WTC11 (cell line): ENCODE measurements around the gene VANGL1. TPM values are rescaled to one million over a fixed set of nuclear protein-coding genes. Genes with fewer than 3 reads are reported as not detected.

ENCODE experiments used
- ATAC-seq: fragments of 200-7000 bp; cut with Tn5 transposase; 2 replicates; pipeline ENCODE4 v1.10.0; 2021; ENCODE audit warnings: mild to moderate bottlenecking, moderate library complexity
- CTCF ChIA-PET: fragments of 300-600 bp; sonication (Branson Sonifier 250); formaldehyde crosslinking; loops from one replicate; lab custom pipeline; 2021; ENCODE audit warnings: antibody characterized with exemption; lab: Charles Lee
- POLR2A ChIA-PET: fragments of 350-600 bp; sonication (Branson Sonifier 250); formaldehyde crosslinking; loops from one replicate; lab custom pipeline; 2021; ENCODE audit warnings: antibody characterized with exemption; lab: Charles Lee
- DNase-seq: peaks from one replicate; pipeline ENCODE4 v3.0.0; 2021; ENCODE audit warnings: low spot score
- H3K27ac Mint-ChIP-seq: 2 replicates; pipeline ENCODE4 v1.8.0; 2021; ENCODE audit warnings: mixed read lengths
- H3K27me3 Mint-ChIP-seq: 2 replicates; pipeline ENCODE4 v1.8.0; 2021; ENCODE audit warnings: low read depth, mild to moderate bottlenecking, moderate library complexity, mixed read lengths
- H3K36me3 Mint-ChIP-seq: 2 replicates; pipeline ENCODE4 v1.8.0; 2021; ENCODE audit warnings: mixed read lengths
- H3K4me1 Mint-ChIP-seq: 2 replicates; pipeline ENCODE4 v1.8.0; 2022; ENCODE audit warnings: mixed read lengths
- H3K4me3 Mint-ChIP-seq: 2 replicates; pipeline ENCODE4 v1.8.0; 2021; ENCODE audit warnings: mild to moderate bottlenecking, moderate library complexity, mixed read lengths
- H3K9me3 Mint-ChIP-seq: 2 replicates; pipeline ENCODE4 v1.8.0; 2021; ENCODE audit warnings: mixed read lengths
- CREM ChIP-seq: sonication (generic); formaldehyde crosslinking; IDR thresholded peaks from 2 replicates; pipeline ENCODE4 v1.8.1; 2022; ENCODE audit warnings: mild to moderate bottlenecking, missing genetic modification reagents, moderate library complexity
- FOXJ3 ChIP-seq: sonication (generic); formaldehyde crosslinking; IDR thresholded peaks from 2 replicates; pipeline ENCODE4 v1.9.0; 2021; ENCODE audit warnings: missing genetic modification reagents, mild to moderate bottlenecking, borderline replicate concordance
- FOXP4 ChIP-seq: sonication (generic); formaldehyde crosslinking; IDR thresholded peaks from 2 replicates; pipeline ENCODE4 v1.8.0; 2022; ENCODE audit warnings: mild to moderate bottlenecking, missing genetic modification reagents
- GTF2I ChIP-seq: fragments of 250-450 bp; sonication (Bioruptor Pico); conservative IDR thresholded peaks from 2 replicates; pipeline ENCODE4 v1.4.0; 2021; ENCODE audit warnings: mild to moderate bottlenecking
- JAZF1 ChIP-seq: fragments of 250-450 bp; sonication (Bioruptor Pico); IDR thresholded peaks from 2 replicates; pipeline ENCODE4 v1.9.0; 2021; ENCODE audit warnings: moderate library complexity, mild to moderate bottlenecking, inconsistent platforms
- MYBL2 ChIP-seq: sonication (generic); formaldehyde crosslinking; IDR thresholded peaks from 2 replicates; pipeline ENCODE4 v1.8.1; 2023; ENCODE audit warnings: mild to moderate bottlenecking, moderate library complexity, missing genetic modification reagents
- NR1H2 ChIP-seq: sonication (generic); formaldehyde crosslinking; IDR thresholded peaks from 2 replicates; pipeline ENCODE4 v1.9.0; 2021; ENCODE audit warnings: mild to moderate bottlenecking, moderate library complexity, missing genetic modification reagents
- PREB ChIP-seq: sonication (generic); formaldehyde crosslinking; IDR thresholded peaks from 2 replicates; pipeline ENCODE4 v1.8.1; 2022; ENCODE audit warnings: mild to moderate bottlenecking, missing genetic modification reagents, moderate library complexity, borderline replicate concordance
- SP1 ChIP-seq: sonication (generic); formaldehyde crosslinking; conservative IDR thresholded peaks from 2 replicates; pipeline ENCODE4 v1.8.1; 2022; ENCODE audit warnings: missing genetic modification reagents
- TEAD4 ChIP-seq: sonication (generic); formaldehyde crosslinking; IDR thresholded peaks from 2 replicates; pipeline ENCODE4 v1.8.0; 2022; ENCODE audit warnings: mild to moderate bottlenecking, missing genetic modification reagents
- ZNF317 ChIP-seq: sonication (generic); formaldehyde crosslinking; IDR thresholded peaks from 2 replicates; pipeline ENCODE4 v1.8.1; 2023; ENCODE audit warnings: low read depth, mild to moderate bottlenecking, moderate library complexity, missing genetic modification reagents, borderline replicate concordance
- ZNF416 ChIP-seq: fragments of 250-450 bp; sonication (Bioruptor Pico); IDR thresholded peaks from 2 replicates; pipeline ENCODE4 v1.9.0; 2021; ENCODE audit warnings: mild to moderate bottlenecking, inconsistent platforms
- ZNF512 ChIP-seq: sonication (generic); formaldehyde crosslinking; IDR thresholded peaks from 2 replicates; pipeline ENCODE4 v1.8.1; 2022; ENCODE audit warnings: missing genetic modification reagents, borderline replicate concordance
- total RNA-seq: library from RNA; stranded (reverse); gene quantifications from 3 replicates; pipeline ENCODE4 v1.2.3, GENCODE V29; 2021
- TF ChIP-seq, protein P1 (sequence below): sonication (generic); formaldehyde crosslinking; IDR thresholded peaks from 2 replicates; pipeline ENCODE4 v1.8.0; 2022; ENCODE audit warnings: mild to moderate bottlenecking, missing genetic modification reagents
- TF ChIP-seq, protein P2 (sequence below): sonication (generic); formaldehyde crosslinking; IDR thresholded peaks from 2 replicates; pipeline ENCODE4 v1.8.1; 2023; ENCODE audit warnings: mild to moderate bottlenecking, missing genetic modification reagents
- TF ChIP-seq, protein P3 (sequence below): fragments of 250-450 bp; sonication (Bioruptor Pico); IDR thresholded peaks from 2 replicates; pipeline ENCODE4 v1.9.0; 2021; ENCODE audit warnings: moderate library complexity, mild to moderate bottlenecking, inconsistent platforms, borderline replicate concordance
- TF ChIP-seq, protein P4 (sequence below): sonication (generic); formaldehyde crosslinking; IDR thresholded peaks from 2 replicates; pipeline ENCODE4 v1.8.0; 2023; ENCODE audit warnings: missing genetic modification reagents
- TF ChIP-seq, protein P5 (sequence below): fragments of 250-450 bp; sonication (Bioruptor Pico); IDR thresholded peaks from 2 replicates; pipeline ENCODE4 v1.9.0; 2021; ENCODE audit warnings: mild to moderate bottlenecking

VANGL1 gene
- total RNA-seq, 1 experiment from 2014 or later = 15.8 TPM

DNA sequence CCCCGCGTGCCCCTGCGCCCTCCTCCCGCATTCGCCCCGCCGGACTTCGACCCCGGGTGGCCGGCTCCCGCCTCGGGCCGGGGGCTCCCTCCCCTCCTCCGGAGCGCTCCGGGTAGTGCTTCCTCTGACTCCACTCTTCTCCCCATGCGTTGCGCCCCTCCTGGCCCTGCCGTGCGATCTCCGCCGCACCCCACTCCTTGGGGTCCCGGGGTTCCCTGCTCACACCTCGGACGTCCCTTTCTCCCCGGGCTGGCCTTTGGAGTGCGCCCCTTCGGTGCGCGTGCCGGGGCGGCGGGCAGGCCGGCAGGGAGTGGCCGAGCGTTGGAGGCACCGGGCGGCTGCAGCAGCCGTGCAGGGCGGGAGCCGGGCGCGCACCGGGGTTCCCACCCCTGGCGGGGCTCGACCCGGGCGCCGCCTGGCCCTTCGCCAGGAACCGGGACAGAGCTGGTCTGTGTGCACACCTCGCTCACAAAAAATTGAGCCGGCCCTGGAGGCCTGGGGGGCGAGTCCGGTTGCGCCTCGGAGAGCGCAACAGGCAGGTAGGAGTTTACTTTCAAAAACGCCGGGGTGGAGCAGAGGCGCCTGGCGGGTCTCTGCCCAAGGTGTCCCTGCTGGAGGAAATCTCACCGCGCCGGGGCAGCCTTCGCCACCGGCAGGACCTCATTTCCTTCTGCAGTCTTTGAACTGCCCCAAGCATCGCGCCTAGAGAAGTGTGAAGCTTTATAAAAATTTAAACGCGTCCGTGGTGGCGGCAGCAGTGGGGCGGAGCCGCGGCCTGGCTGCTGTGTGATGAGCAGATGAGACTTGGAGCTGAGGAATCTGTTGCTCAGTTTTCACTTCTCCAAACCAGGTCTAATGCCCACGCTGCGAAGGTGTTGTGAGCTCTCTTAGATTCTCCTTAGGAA, 650 bp downstream of the VANGL1 start (continued):
- TF ChIP-seq FOXP4 (CRISPR knock-in tag) = 0 out of 2 replicates have a peak, but pooled peaks have one; percentile 31
- TF ChIP-seq MYBL2 (CRISPR knock-in tag) = 0 out of 2 replicates have a peak, but pooled peaks have one; percentile 8
- TF ChIP-seq PREB (CRISPR knock-in tag) = no peak
- no peak for TF ChIP-seq NR1H2 (CRISPR knock-in tag)
- TF ChIP-seq SP1 = peak; percentile 27; the same call in 1 of the 2 replicates

- ChIA-PET POLR2A (no interaction called here), CTCF (interaction anchor here (1.0 to 4.2 kb wide), 4 partner anchors 35 to 75 kb away, joined by 3 to 28 read pairs (median 4); no protein-coding TSS in a partner anchor)
- DNase-seq (no peak), ATAC-seq (no peak)
- H3K4me1 Mint-ChIP-seq = peaks cover 35% of the 10 kb centered on the region
- H3K9me3 Mint-ChIP-seq = peaks cover 20% of the 10 kb centered on the region
- H3K4me3 Mint-ChIP-seq = peak overlapping the region; percentile 83
- no peak overlapping the region for H3K27ac Mint-ChIP-seq
- TF ChIP-seq, protein P1, sequence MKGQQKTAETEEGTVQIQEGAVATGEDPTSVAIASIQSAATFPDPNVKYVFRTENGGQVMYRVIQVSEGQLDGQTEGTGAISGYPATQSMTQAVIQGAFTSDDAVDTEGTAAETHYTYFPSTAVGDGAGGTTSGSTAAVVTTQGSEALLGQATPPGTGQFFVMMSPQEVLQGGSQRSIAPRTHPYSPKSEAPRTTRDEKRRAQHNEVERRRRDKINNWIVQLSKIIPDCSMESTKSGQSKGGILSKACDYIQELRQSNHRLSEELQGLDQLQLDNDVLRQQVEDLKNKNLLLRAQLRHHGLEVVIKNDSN (CRISPR knock-in tag) = no peak
- TF ChIP-seq GTF2I (CRISPR knock-in tag) (no peak), ZNF512 (CRISPR knock-in tag) (no peak), TEAD4 (CRISPR knock-in tag) (no peak), ZNF317 (no peak)
- TF ChIP-seq, protein P2, sequence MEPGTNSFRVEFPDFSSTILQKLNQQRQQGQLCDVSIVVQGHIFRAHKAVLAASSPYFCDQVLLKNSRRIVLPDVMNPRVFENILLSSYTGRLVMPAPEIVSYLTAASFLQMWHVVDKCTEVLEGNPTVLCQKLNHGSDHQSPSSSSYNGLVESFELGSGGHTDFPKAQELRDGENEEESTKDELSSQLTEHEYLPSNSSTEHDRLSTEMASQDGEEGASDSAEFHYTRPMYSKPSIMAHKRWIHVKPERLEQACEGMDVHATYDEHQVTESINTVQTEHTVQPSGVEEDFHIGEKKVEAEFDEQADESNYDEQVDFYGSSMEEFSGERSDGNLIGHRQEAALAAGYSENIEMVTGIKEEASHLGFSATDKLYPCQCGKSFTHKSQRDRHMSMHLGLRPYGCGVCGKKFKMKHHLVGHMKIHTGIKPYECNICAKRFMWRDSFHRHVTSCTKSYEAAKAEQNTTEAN = no peak
- peaks cover 11% of the 10 kb centered on the region for H3K36me3 Mint-ChIP-seq
- peaks cover 10% of the 10 kb centered on the region; the same call in 1 of the 2 replicates for H3K27me3 Mint-ChIP-seq
Measured at GRCh38 chr1:115643225-115643624, 1.5 kb downstream of the VANGL1 start.

DNA sequence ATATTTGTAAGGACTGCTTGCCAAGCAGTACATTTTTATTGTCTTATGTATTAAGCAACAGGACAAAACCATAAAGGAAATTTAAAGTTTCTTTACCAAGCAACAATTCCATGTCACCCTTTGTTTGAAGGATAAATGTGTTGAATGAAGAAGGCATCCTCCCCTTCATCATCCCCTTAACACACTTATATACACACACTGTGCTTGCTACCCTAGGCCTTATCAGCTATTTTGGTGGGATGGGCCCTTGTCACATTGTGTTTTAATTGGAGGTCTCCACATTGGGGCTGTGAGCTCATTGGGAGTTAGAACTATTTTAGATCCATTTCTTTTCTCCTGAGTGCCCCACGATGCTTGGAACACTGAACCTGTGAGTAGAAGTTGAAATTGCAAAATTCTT, 1.9 kb downstream of the VANGL1 start:
- Mint-ChIP-seq H3K27ac (no peak overlapping the region), H3K4me1 (peaks cover 35% of the 10 kb centered on the region), H3K9me3 (peaks cover 16% of the 10 kb centered on the region), H3K4me3 (peak overlapping the region; percentile 83), H3K36me3 (peaks cover 7% of the 10 kb centered on the region), H3K27me3 (peaks cover 10% of the 10 kb centered on the region; the same call in 1 of the 2 replicates)
- ChIA-PET POLR2A (no interaction called here), CTCF (interaction anchor here (1.1 to 4.2 kb wide), 3 partner anchors 35 to 74 kb away, joined by 3 to 28 read pairs (median 6); no protein-coding TSS in a partner anchor)
- DNase-seq = no peak
- TF ChIP-seq, protein P3, sequence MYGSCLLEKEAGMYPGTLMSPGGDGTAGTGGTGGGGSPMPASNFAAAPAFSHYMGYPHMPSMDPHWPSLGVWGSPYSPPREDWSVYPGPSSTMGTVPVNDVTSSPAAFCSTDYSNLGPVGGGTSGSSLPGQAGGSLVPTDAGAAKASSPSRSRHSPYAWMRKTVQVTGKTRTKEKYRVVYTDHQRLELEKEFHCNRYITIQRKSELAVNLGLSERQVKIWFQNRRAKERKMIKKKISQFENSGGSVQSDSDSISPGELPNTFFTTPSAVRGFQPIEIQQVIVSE = no peak
- TF ChIP-seq ZNF416 (no peak), FOXJ3 (CRISPR knock-in tag) (no peak), JAZF1 (no peak), CREM (CRISPR knock-in tag) (no peak), MYBL2 (CRISPR knock-in tag) (no peak)
- TF ChIP-seq, protein P4, sequence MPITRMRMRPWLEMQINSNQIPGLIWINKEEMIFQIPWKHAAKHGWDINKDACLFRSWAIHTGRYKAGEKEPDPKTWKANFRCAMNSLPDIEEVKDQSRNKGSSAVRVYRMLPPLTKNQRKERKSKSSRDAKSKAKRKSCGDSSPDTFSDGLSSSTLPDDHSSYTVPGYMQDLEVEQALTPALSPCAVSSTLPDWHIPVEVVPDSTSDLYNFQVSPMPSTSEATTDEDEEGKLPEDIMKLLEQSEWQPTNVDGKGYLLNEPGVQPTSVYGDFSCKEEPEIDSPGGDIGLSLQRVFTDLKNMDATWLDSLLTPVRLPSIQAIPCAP = no peak
- TF ChIP-seq, protein P5, sequence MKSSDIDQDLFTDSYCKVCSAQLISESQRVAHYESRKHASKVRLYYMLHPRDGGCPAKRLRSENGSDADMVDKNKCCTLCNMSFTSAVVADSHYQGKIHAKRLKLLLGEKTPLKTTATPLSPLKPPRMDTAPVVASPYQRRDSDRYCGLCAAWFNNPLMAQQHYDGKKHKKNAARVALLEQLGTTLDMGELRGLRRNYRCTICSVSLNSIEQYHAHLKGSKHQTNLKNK (CRISPR knock-in tag) = no peak
- no peak for ATAC-seq
